ENCODE data around the gene BSG. TPM values are rescaled to one million over a fixed set of nuclear protein-coding genes. Genes with fewer than 3 reads are reported as not detected.
A peak's percentile ranks its signal among the peaks of the same experiment; 100 is the strongest.
"Not testable (repeated sequence)": the region's sequence is repeated elsewhere in the genome, so short reads cannot be mapped to it uniquely, and the experiment has no call there.

Gene BSG
- total and polyA plus RNA-seq, 7 experiments from 2014 or later, result 109 to 349 (median 159) TPM

- H3K27me3 Mint-ChIP-seq, result peaks cover 0 to 17% (median 5%) of the 10 kb centered on the region in 5 donors
- CTCF ChIA-PET, result interaction anchor here (0.7 to 2.2 kb wide), 11 partner anchors 10 to 154 kb away, joined by 3 to 14 read pairs (median 3); no protein-coding TSS in a partner anchor
- H3K27ac Mint-ChIP-seq, result peak overlapping the region in 1 of 9 donors; percentile 68
- H3K36me3 Mint-ChIP-seq, result peaks cover 0 to 6% (median 0%) of the 10 kb centered on the region in 5 donors
- H3K4me1 ChIP-seq (ENCODE audit: control insufficient read depth in 2 of 2, insufficient read depth in 2 of 2, low read length in 2 of 2), result peaks cover 10 to 11% of the 10 kb centered on the region in 2 donors
- ATAC-seq (peak; percentile 81), DNase-seq (peak; percentile 46 to 80 (median 68))
- H3K27ac ChIP-seq (ENCODE audit: low read depth, low read length), result no peak overlapping the region
- intact Hi-C loops (cut with micrococcal nuclease), result loop anchor here (1.0 to 5.0 kb wide), 2 partner anchors 96 to 148 kb away; no protein-coding TSS in a partner anchor
- H3K4me3 Mint-ChIP-seq, result no peak overlapping the region
- H3K9me3 Mint-ChIP-seq, result peaks cover 0 to 2% (median 0%) of the 10 kb centered on the region in 11 donors
- H3K36me3 ChIP-seq (ENCODE audit: control insufficient read depth in 2 of 3, insufficient read depth in 3 of 3, low read length in 3 of 3), result peaks cover 0 to 35% (median 4%) of the 10 kb centered on the region in 3 experiments
- peaks cover 0 to 7% of the 10 kb centered on the region in 2 donors for H3K27me3 ChIP-seq (ENCODE audit: control insufficient read depth in 2 of 2, insufficient read depth in 2 of 2, low read length in 2 of 2)
- POLR2A ChIA-PET, result interaction anchor here (0.6 to 1.4 kb wide), 4 partner anchors 12 to 76 kb away, joined by 3 to 4 read pairs (median 3); partner anchors contain the start of gene BSG
- H3K4me1 Mint-ChIP-seq, result peaks cover 0 to 11% (median 4%) of the 10 kb centered on the region in 7 donors
- H3K4me3 ChIP-seq (ENCODE audit: low read length), result no peak overlapping the region
- H3K9me3 ChIP-seq (ENCODE audit: control insufficient read depth in 2 of 3, low read length in 3 of 3), result no peaks in the 10 kb centered on the region
These were observed 12.0 kb downstream of the BSG start for GRCh38 chr19:584240-585001.

- H3K27ac ChIP-seq (ENCODE audit: low read depth, low read length); H3K27me3 ChIP-seq (ENCODE audit: control insufficient read depth in 2 of 2, insufficient read depth in 2 of 2, low read length in 2 of 2); H3K4me3 ChIP-seq (ENCODE audit: low read length); DNase-seq; H3K4me3 Mint-ChIP-seq; ATAC-seq; H3K27ac Mint-ChIP-seq; H3K9me3 Mint-ChIP-seq; H3K9me3 ChIP-seq (ENCODE audit: control insufficient read depth in 2 of 3, low read length in 3 of 3); H3K36me3 Mint-ChIP-seq: not testable (repeated sequence)
- ChIA-PET POLR2A (interaction anchor here (1.2 to 1.4 kb wide), 2 partner anchors 13 to 25 kb away, joined by 3 to 4 read pairs; partner anchors contain the start of gene BSG), CTCF (interaction anchor here (1.2 to 2.2 kb wide), 3 partner anchors 75 to 152 kb away, joined by 3 to 14 read pairs (median 8); no protein-coding TSS in a partner anchor)
- Mint-ChIP-seq H3K27me3 (peaks cover 0 to 17% (median 5%) of the 10 kb centered on the region in 5 donors), H3K4me1 (peaks cover 0 to 11% (median 4%) of the 10 kb centered on the region in 7 donors)
- intact Hi-C loops (cut with micrococcal nuclease), result loop anchor here in 1 of 2 donors (5.0 kb wide), 1 partner anchor 147 kb away; no protein-coding TSS in a partner anchor
- H3K36me3 ChIP-seq (ENCODE audit: control insufficient read depth in 2 of 3, insufficient read depth in 3 of 3, low read length in 3 of 3), result peaks cover 0 to 28% (median 4%) of the 10 kb centered on the region in 3 experiments
- H3K4me1 ChIP-seq (ENCODE audit: control insufficient read depth in 2 of 2, insufficient read depth in 2 of 2, low read length in 2 of 2), result peaks cover 10 to 12% of the 10 kb centered on the region in 2 donors
These were observed 12.8 kb downstream of the BSG start for GRCh38 chr19:585146-585545.

GRCh38 chr19:585551-586110 lies 13.2 kb downstream of the BSG start:
- H3K4me1 Mint-ChIP-seq, result peaks cover 0 to 11% (median 4%) of the 10 kb centered on the region in 7 donors
- peaks cover 0 to 23% (median 4%) of the 10 kb centered on the region in 3 experiments for H3K36me3 ChIP-seq (ENCODE audit: control insufficient read depth in 2 of 3, insufficient read depth in 3 of 3, low read length in 3 of 3)
- H3K9me3 ChIP-seq (ENCODE audit: control insufficient read depth in 2 of 3, low read length in 3 of 3), result no peaks in the 10 kb centered on the region
- no peak overlapping the region for H3K4me3 Mint-ChIP-seq
- peaks cover 0 to 19% (median 5%) of the 10 kb centered on the region in 5 donors for H3K27me3 Mint-ChIP-seq
- DNase-seq, result no peak
- ATAC-seq, result no peak
- H3K9me3 Mint-ChIP-seq, result peaks cover 0 to 2% (median 0%) of the 10 kb centered on the region in 11 donors
- no peak overlapping the region for H3K27ac ChIP-seq (ENCODE audit: low read depth, low read length)
- POLR2A ChIA-PET, result interaction anchor here (1.2 kb wide), 2 partner anchors 11 to 148 kb away, joined by 3 to 4 read pairs; no protein-coding TSS in a partner anchor
- peaks cover 10 to 12% of the 10 kb centered on the region in 2 donors for H3K4me1 ChIP-seq (ENCODE audit: control insufficient read depth in 2 of 2, insufficient read depth in 2 of 2, low read length in 2 of 2)
- no peak overlapping the region for H3K4me3 ChIP-seq (ENCODE audit: low read length)
- H3K27ac Mint-ChIP-seq, result no peak overlapping the region
- peaks cover 0 to 7% of the 10 kb centered on the region in 2 donors for H3K27me3 ChIP-seq (ENCODE audit: control insufficient read depth in 2 of 2, insufficient read depth in 2 of 2, low read length in 2 of 2)
- peaks cover 0 to 6% (median 0%) of the 10 kb centered on the region in 5 donors for H3K36me3 Mint-ChIP-seq
- intact Hi-C loops (cut with micrococcal nuclease), result loop anchor here in 1 of 2 donors (5.0 kb wide), 1 partner anchor 147 kb away; no protein-coding TSS in a partner anchor
- CTCF ChIA-PET, result interaction anchor here (1.9 to 2.2 kb wide), 2 partner anchors 148 to 149 kb away, joined by 5 to 14 read pairs; no protein-coding TSS in a partner anchor

GRCh38 chr19:588093-588740 lies 15.8 kb downstream of the BSG start:
- Histone ChIP-seq H3K4me1 (ENCODE audit: control insufficient read depth in 2 of 2, insufficient read depth in 2 of 2, low read length in 2 of 2) (peaks cover 10 to 12% of the 10 kb centered on the region in 2 donors), H3K36me3 (ENCODE audit: control insufficient read depth in 2 of 3, insufficient read depth in 3 of 3, low read length in 3 of 3) (peaks cover 0 to 2% (median 0%) of the 10 kb centered on the region in 3 experiments), H3K27me3 (ENCODE audit: control insufficient read depth in 2 of 2, insufficient read depth in 2 of 2, low read length in 2 of 2) (peaks cover 0 to 10% of the 10 kb centered on the region in 2 donors), H3K9me3 (ENCODE audit: control insufficient read depth in 2 of 3, low read length in 3 of 3) (no peaks in the 10 kb centered on the region), H3K27ac (ENCODE audit: low read depth, low read length) (no peak overlapping the region), H3K4me3 (ENCODE audit: low read length) (no peak overlapping the region)
- DNase-seq (peak; percentile 35 to 72 (median 57)), ATAC-seq (peak; percentile 66)
- ChIA-PET POLR2A (no interaction called here), CTCF (interaction anchor here (1.6 kb wide), 1 partner anchor 38 kb away, joined by 7 read pairs; no protein-coding TSS in a partner anchor)
- H3K27ac Mint-ChIP-seq, result no peak overlapping the region
- H3K4me1 Mint-ChIP-seq, result peaks cover 0 to 11% (median 4%) of the 10 kb centered on the region in 7 donors
- H3K4me3 Mint-ChIP-seq, result peak overlapping the region in 8 of 10 donors; percentile 28 to 76 (median 48)
- H3K27me3 Mint-ChIP-seq, result peaks cover 0 to 31% (median 8%) of the 10 kb centered on the region in 5 donors
- intact Hi-C loops (cut with micrococcal nuclease), result loop anchor here (1.0 to 5.0 kb wide), 8 partner anchors 15 to 146 kb away; partner anchors contain the start of genes POLRMT (in 2 of the 2) and BSG (in 1 of the 2)
- H3K36me3 Mint-ChIP-seq, result no peaks in the 10 kb centered on the region
- H3K9me3 Mint-ChIP-seq, result peaks cover 0 to 2% (median 0%) of the 10 kb centered on the region in 11 donors

- POLR2A ChIA-PET, result no interaction called here
- H3K36me3 ChIP-seq (ENCODE audit: control insufficient read depth in 2 of 3, insufficient read depth in 3 of 3, low read length in 3 of 3), result no peaks in the 10 kb centered on the region
- DNase-seq (peak in 1 of 9 donors; percentile 35), ATAC-seq (peak; percentile 6)
- H3K9me3 ChIP-seq (ENCODE audit: control insufficient read depth in 2 of 3, low read length in 3 of 3), result no peaks in the 10 kb centered on the region
- peaks cover 10 to 12% of the 10 kb centered on the region in 2 donors for H3K4me1 ChIP-seq (ENCODE audit: control insufficient read depth in 2 of 2, insufficient read depth in 2 of 2, low read length in 2 of 2)
- H3K27ac Mint-ChIP-seq, result no peak overlapping the region
- intact Hi-C loops (cut with micrococcal nuclease), result loop anchor here (1.0 to 5.0 kb wide), 8 partner anchors 16 to 145 kb away; partner anchors contain the start of genes POLRMT (in 2 of the 2) and BSG (in 1 of the 2)
- peak overlapping the region; percentile 27 to 76 (median 52) for H3K4me3 Mint-ChIP-seq
- H3K9me3 Mint-ChIP-seq, result peaks cover 0 to 2% (median 0%) of the 10 kb centered on the region in 11 donors
- peaks cover 0 to 8% (median 2%) of the 10 kb centered on the region in 7 donors for H3K4me1 Mint-ChIP-seq
- peaks cover 0 to 38% (median 8%) of the 10 kb centered on the region in 5 donors for H3K27me3 Mint-ChIP-seq
- peaks cover 0 to 10% of the 10 kb centered on the region in 2 donors for H3K27me3 ChIP-seq (ENCODE audit: control insufficient read depth in 2 of 2, insufficient read depth in 2 of 2, low read length in 2 of 2)
- no peaks in the 10 kb centered on the region for H3K36me3 Mint-ChIP-seq
- H3K4me3 ChIP-seq (ENCODE audit: low read length), result no peak overlapping the region
- no peak overlapping the region for H3K27ac ChIP-seq (ENCODE audit: low read depth, low read length)
- CTCF ChIA-PET, result no interaction called here
These were observed 16.6 kb downstream of the BSG start for GRCh38 chr19:588741-589692.
